ENCODE results near the gene ZBTB40.

GRCh38 chr1:22443332-22443731 lies 8.3 kb upstream of the ZBTB40 start:
- TF ChIP-seq ATF3 (IDR thresholded peaks at IDR 0.05) (no peak), CTCF (IDR thresholded peaks at IDR 0.05; ENCODE audit: low read depth, low read length, missing input control) (no peak), YY1 (IDR thresholded peaks at IDR 0.05) (no peak), EGR1 (IDR thresholded peaks at IDR 0.05; ENCODE audit: low read depth in 2 of 2) (no peak), ZBTB33 (IDR thresholded peaks at IDR 0.05) (no peak), RAD21 (IDR thresholded peaks at IDR 0.05) (no peak), RXRA (IDR thresholded peaks at IDR 0.05) (no peak), HNF4G (IDR thresholded peaks at IDR 0.05) (no peak), GABPA (IDR thresholded peaks at IDR 0.05 in 1 of 2, conservative IDR thresholded peaks at IDR 0.05 in 1 of 2) (no peak)
- TF ChIP-seq, protein P1, sequence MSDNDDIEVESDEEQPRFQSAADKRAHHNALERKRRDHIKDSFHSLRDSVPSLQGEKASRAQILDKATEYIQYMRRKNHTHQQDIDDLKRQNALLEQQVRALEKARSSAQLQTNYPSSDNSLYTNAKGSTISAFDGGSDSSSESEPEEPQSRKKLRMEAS (IDR thresholded peaks at IDR 0.05) = no peak
